ENCODE measurements around the gene ISCU. TPM values are rescaled to one million over a fixed set of nuclear protein-coding genes. Genes with fewer than 3 reads are reported as not detected.

The ISCU gene
- total RNA-seq, 1 experiment from 2014 or later, result 86.9 TPM

Other genes with a start within 250 kb of the ISCU start
- gene CMKLR1, start 223.3 kb upstream of the ISCU start, total RNA-seq (2022), result not detected in 2 replicates
- 2.8 and 3.6 TPM in 2 replicates for gene FICD, start 47.3 kb upstream of the ISCU start, total RNA-seq (2022)
- gene SART3, start 1.4 kb upstream of the ISCU start, total RNA-seq (2022), result 77.3 and 79.2 TPM in 2 replicates
- not detected in 2 replicates for gene TMEM119, start 35.5 kb downstream of the ISCU start, total RNA-seq (2022)
- 0.23 and 0.44 TPM in 2 replicates for gene SELPLG, start 71.3 kb downstream of the ISCU start, total RNA-seq (2022)
- 176 and 195 TPM in 2 replicates for gene CORO1C, start 168.9 kb downstream of the ISCU start, total RNA-seq (2022)